ENCODE data around the gene MACROH2A2.

DNA sequence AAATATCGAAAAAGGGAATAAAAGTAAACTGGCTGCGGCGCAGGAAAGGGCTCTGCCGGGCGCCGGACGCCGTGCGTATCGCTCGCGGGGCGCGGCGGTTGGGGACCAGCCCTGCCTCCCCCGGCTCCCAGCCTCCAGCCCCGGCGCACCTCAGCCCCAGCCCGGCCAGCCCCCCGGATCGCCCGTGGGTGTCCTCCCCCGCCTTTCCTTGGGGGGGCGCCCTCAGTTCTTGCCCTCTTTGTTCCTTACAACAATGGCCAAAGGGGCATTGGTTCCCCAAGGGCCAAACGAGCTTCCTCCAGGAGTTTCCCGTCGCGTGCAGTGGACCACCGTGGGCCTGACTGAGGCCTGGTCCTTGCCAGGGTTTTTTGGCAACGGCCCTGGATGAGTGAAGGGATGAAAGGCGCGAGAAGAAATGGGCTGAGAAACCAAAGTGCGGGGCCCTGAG, 1.2 kb downstream of the MACROH2A2 start:
- TF ChIP-seq EP300 (IDR thresholded peaks at IDR 0.05; ENCODE audit: borderline replicate concordance in 1 of 2, control insufficient read depth in 1 of 2, low read depth in 2 of 2, low read length in 2 of 2) (no peak), POLR2A (IDR thresholded peaks at IDR 0.05; ENCODE audit: low read depth, low read length) (no peak), SRF (IDR thresholded peaks at IDR 0.05; ENCODE audit: low read depth in 2 of 2, low read length in 2 of 2) (no peak), FOXM1 (IDR thresholded peaks at IDR 0.05; ENCODE audit: low read depth, low read length) (no peak), BRCA1 (IDR thresholded peaks at IDR 0.05; ENCODE audit: low read depth, low read length) (no peak), POU2F2 (IDR thresholded peaks at IDR 0.05; ENCODE audit: borderline replicate concordance, low read depth, low read length) (no peak)
- TF ChIP-seq, protein P1, sequence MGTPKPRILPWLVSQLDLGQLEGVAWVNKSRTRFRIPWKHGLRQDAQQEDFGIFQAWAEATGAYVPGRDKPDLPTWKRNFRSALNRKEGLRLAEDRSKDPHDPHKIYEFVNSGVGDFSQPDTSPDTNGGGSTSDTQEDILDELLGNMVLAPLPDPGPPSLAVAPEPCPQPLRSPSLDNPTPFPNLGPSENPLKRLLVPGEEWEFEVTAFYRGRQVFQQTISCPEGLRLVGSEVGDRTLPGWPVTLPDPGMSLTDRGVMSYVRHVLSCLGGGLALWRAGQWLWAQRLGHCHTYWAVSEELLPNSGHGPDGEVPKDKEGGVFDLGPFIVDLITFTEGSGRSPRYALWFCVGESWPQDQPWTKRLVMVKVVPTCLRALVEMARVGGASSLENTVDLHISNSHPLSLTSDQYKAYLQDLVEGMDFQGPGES (IDR thresholded peaks at IDR 0.05), result no peak

Data from GM12878 (cell line).